HG03095 (cell line): ENCODE data around the gene LRRFIP1.
"Not testable (repeated sequence)": the region's sequence is repeated elsewhere in the genome, so short reads cannot be mapped to it uniquely, and the experiment has no call there.

Experiments used
- ATAC-seq: cut with Tn5 transposase; IDR thresholded peaks from one replicate; pipeline ENCODE4 v1.9.1; 2021; ENCODE audit warnings: moderate library complexity; ENCODE audit not compliant: unreplicated experiment

The LRRFIP1 gene

DNA sequence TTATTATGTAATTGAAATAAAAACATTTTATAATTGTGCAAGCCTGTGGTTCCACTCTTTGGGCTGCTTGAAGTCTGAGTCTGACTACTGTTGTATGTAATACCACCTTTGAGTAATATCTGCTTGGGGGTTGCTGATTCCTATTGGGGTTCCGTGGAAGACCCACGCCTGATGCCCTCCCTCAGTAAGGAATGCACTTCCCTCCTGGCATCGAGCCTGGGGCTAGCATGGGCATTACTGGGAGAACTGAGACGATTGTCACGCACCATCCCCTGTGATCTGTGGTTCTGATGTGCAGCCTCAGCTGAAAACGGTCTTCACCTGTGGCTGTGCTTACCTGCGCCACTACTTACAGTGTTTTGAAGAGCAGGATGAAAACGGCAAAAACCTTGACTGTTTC is 138.5 kb downstream of the LRRFIP1 start:
- no peak for ATAC-seq

DNA sequence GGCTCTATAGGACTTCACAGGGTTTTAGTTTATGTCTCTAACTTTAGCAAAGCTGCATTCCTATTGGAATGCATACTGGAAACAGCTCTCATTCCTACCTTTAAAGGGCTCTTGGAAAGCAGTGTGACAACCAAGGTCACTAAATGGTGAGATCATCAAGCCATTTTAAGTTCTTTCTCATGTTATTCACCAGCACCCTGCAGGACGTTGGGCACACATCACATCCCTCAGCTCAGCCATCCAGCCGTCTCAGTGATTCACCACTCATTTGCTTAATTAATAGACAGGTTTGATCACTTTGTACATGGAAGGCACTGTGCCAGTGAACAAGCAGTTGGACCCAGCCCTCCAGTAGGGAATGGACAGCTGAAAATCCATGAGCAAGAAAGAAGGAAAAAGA is 139.0 kb downstream of the LRRFIP1 start:
- no peak for ATAC-seq

DNA sequence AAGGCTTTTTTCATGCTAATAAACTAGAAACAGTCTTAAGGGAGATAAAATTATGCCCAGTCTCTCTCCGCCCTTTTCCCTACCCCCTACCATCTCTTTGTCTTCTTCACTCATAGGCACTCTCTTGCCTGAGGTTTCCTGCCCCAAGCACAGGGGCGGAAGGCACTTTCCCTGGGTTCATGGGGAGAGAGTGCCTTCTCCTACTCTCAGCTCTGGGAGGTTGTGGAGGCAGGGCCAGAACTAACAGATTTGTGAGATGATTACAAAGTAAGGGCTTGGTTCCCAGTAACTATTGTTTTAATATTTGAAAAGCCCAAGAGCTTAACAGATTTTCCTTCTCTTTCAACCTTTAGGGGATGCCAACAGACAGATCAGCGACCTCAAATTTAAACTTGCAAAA is 145.1 kb downstream of the LRRFIP1 start:
- ATAC-seq = no peak

- no peak for ATAC-seq
Observed at GRCh38 chr2:237773826-237774225, 146.4 kb downstream of the LRRFIP1 start.

DNA sequence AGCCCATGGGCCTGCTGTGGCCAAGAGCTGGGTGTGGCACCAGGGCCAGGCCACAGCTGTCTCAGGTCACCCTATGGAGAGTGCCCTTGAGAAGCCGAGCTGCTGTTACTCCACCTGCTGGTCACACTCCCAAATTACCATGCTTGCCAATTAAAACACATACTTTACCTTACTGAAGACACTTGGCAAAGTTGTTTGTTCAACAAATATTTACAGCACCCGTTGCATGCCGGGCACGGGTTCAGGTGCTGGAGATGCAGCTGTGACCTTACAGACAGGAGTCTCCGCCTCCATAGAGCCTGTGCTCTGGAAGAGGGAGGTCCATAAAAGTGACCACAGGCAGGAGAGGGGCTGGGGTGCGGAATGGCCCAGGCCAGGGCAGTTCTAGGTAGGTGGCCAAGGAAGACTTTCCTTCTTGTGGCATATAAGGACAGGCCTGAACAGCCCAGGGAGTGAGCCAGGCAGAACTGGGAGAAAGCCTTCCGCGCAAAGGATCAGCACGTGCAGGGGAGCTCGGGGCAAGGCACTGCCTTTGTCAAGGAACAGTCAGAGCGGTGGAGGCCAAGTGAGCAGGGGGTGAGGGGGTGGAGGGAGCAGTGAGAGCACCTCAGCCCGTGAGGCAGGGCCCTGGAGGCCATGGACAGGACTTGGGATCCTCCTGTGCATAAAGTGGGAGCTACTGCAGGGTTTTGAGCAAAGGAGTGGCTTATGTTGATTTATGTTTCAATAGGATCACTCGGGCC is 147.6 kb downstream of the LRRFIP1 start:
- ATAC-seq = no peak

GRCh38 chr2:237779521-237779920 is 152.1 kb downstream of the LRRFIP1 start:
- no peak for ATAC-seq

- no peak for ATAC-seq
Observed at GRCh38 chr2:237782181-237782580, 154.8 kb downstream of the LRRFIP1 start.

DNA sequence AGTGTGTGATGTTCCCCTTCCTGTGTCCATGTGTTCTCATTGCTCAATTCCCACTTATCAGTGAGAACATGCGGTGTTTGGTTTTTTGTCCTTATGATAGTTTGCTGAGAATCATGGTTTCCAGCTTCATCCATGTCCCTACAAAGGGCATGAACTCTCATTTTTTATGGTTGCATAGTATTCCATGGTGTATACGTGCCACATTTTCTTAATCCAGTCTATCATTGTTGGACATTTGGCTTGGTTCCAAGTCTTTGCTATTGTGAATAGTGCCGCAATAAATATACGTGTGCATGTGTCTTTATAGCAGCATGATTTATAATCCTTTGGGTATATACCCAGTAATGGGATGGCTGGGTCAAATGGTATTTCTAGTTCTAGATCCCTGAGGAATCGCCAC is 156.3 kb downstream of the LRRFIP1 start:
- ATAC-seq = not testable (repeated sequence)

DNA sequence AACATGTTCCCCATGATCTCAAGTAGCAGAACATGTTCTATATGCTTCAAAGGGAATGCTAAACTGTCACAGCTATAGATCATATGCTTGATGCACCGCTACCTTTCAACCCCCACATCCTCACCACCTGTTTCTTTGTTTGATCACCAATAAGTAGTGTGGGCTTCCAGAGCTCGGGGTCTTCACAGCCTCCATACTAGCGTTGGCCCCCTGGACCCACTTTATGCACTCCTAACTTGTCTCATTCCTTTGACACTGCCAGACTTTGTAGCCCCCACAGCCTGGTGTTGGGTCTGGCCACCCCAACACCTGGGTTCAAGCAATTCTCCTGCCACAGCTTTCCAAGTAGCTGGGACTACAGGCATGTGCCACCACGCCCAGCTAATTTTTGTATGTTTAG is 159.5 kb downstream of the LRRFIP1 start:
- ATAC-seq = no peak

DNA sequence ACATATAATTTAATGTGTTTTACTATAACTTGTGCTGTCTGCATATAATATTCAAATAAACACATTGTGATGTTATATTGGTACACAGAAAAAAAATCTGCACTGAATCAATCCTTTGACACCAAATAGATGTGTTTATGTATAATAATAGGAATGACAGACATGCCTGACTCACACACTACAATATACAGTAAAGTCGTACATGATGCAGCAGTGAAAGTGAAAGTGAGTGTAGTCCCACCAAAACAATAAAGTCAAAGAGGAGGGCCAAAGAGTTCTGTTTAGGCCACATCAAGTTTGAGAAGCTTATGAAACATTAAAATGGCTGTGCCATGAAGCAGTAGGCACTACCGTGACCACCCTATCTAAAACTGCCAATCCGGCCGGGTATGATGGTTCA is 163.0 kb downstream of the LRRFIP1 start:
- ATAC-seq = no peak

DNA sequence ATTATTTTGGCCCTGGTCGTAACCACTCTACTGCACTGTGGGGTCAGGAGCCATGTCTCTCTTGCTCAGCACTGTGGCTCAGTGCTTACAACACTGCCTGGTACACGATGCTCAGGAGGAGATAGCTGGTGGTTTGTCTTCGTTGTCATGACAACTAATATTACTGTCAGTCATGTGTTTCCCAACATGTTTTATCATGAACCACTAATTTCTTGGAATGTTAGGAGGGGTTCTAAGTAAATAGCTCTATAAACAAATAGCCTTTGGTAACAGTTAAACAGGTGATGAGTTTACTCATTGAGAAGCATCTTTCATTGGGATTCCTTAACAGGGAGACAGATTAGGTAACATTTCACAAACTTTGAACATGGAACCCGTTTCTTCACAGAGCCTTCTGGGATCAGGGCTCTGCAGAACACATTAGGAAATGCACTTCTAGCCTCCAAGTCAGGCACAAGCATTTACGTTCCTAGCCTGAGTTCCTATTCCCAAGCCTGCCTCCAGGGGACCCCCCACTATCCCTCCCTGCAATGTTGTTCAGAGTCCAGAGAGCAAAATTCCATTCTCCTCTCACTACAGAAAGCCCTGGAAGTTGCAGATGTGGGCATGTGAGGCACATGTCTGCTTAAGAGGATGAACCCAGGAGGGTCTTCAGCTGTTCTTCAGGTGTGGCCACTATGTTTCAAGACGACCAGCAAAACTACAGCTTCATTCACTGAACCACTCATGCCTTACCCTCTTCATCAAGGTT is 164.8 kb downstream of the LRRFIP1 start:
- no peak for ATAC-seq

DNA sequence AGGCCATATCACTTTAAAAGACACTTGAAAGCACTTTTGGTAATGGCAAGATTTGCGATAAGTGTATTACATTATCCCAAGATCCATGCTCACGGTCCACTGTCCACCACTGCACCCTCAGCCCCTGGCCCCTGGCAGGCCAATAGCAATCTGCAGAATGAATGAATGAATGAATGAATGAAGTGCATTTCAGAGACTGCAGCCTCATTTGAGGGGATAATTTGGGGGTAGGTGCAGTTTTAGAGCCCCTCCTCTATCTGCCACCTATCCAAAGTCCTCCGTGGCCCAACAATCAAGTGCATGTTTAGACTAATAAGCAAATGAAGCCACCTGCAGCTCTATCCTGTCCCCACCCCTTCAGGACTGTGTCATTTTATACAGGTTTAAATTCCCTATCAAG is 169.9 kb downstream of the LRRFIP1 start:
- no peak for ATAC-seq

GRCh38 chr2:237798236-237799059 is 171.1 kb downstream of the LRRFIP1 start, which contains the start of gene RBM44:
Gene RBM44, plus strand, starts transcription at chr2:237798779. Its CDS starts 14,831 bp downstream, at chr2:237813610.
- ATAC-seq = no peak

DNA sequence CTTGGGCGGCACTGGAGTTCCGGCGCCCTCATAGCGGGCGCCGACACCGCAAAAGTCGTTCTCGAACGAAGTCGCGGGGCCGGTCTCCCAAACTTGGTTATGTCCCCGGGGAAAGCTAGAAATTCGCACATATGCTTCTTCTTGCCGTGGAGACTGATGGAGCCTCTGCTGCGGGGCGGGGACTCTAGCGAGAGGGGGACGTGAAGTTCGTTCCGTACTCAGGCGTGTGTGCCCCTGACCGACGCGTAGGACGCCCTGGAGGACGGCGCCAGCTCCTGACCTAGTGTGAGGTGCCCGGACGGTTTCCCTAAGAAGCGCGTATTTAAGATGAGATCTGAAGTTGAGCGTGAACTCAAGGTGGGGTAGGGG is 171.7 kb downstream of the LRRFIP1 start:
- no peak for ATAC-seq

- no peak for ATAC-seq
Observed at GRCh38 chr2:237801466-237801865, 174.1 kb downstream of the LRRFIP1 start.

DNA sequence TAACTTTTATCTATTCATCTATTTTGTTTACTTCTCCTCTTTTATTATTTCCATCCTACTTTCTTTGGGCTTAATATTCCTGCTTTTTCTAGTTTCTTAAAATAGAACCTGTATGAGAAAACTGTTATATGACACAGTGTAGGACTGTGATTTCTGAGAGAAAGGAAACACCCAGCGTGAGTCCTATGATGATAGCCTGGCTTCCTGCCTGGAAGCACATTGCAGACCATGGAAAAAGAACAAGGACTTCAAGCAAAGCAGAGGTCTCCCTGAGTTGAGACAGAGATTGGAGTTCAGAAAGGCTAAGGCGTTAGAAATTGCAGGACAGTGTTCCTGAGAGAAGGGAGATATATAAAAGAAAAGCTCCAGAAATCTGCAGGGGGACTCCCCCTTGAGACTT is 178.9 kb downstream of the LRRFIP1 start:
- ATAC-seq = no peak

- ATAC-seq = no peak
Observed at GRCh38 chr2:237815637-237816036, 188.2 kb downstream of the LRRFIP1 start.

- ATAC-seq = no peak
Observed at GRCh38 chr2:237816531-237816930, 189.1 kb downstream of the LRRFIP1 start.

- ATAC-seq = no peak
Observed at GRCh38 chr2:237818066-237818473, 190.7 kb downstream of the LRRFIP1 start.

- no peak for ATAC-seq
Observed at GRCh38 chr2:237819231-237819630, 191.8 kb downstream of the LRRFIP1 start.

GRCh38 chr2:237820421-237820820 is 193.0 kb downstream of the LRRFIP1 start:
- ATAC-seq = no peak

DNA sequence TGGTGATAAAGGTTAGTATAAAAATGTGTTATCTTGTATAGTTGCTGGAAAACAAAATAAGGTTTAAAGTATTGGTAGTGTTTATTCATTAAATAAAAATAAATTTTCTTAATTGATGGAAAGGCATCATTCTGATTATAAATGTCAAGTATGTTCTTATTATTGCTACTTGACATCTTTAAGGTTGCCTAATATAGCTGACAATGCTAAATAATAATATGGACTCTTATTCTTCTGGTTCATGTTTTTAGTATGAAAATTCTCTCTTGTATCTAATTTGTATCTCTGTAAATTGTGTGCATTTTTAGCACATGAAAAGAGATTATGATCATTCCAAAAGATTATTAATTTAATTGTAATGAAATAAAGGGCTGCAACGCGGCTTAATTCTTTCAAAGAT is 196.2 kb downstream of the LRRFIP1 start:
- ATAC-seq = no peak
